T-cell (primary cell): ENCODE data around the gene NT5DC3. TPM values are rescaled to one million over a fixed set of nuclear protein-coding genes. Genes with fewer than 3 reads are reported as not detected.

Source experiments
- ATAC-seq, 4 experiments: fragments of 200-7000 bp in 3 of 4; fragments of 150-1000 bp in 1 of 4; cut with Tn5 transposase; replicated peaks in 1 of 4; 1 replicate in 3 of 4; 2 replicates in 1 of 4; pipeline ENCODE4 v1.10.0; 2021; ENCODE audit warnings: moderate library complexity in 3 of 4, mild to moderate bottlenecking in 2 of 4, moderate number of reproducible peaks in 1 of 4
- CTCF ChIA-PET, 2 donors: fragments of 300-600 bp; sonication (Branson Sonifier 250); formaldehyde crosslinking; loops; one replicate each; lab custom pipeline; 2022; ENCODE audit warnings: antibody characterized with exemption in 2 of 2; lab: Charles Lee
- POLR2A ChIA-PET, 2 donors: fragments of 300-600 bp; sonication (Branson Sonifier 250); formaldehyde crosslinking; loops; one replicate each; lab custom pipeline; 2022; ENCODE audit warnings: antibody characterized with exemption in 2 of 2; lab: Charles Lee
- DNase-seq, 35 experiments: peaks; one replicate each; pipeline versions ENCODE4 v3.0.0 to v3.0.0-alpha.2; 2013 to 2023
- H3K27ac ChIP-seq: one replicate; pipeline ENCODE4 v1.5.1; 2013; ENCODE audit warnings: low read length
- H3K27me3 ChIP-seq, 2 experiments: replicated peaks in 1 of 2; 1 replicate in 1 of 2; 2 replicates in 1 of 2; pipeline versions ENCODE4 v1.6.1 to v1.7.0; 2013; ENCODE audit warnings: low read length in 1 of 2, mixed read lengths in 1 of 2; ENCODE audit not compliant: control insufficient read depth in 2 of 2, insufficient read depth in 2 of 2; ENCODE audit errors: extremely low read depth in 1 of 2
- H3K36me3 ChIP-seq, 2 donors: 1 replicate in 1 of 2; 2 replicates in 1 of 2; pipeline versions ENCODE4 v1.6.1 to v1.7.0; 2013; ENCODE audit warnings: low read length in 1 of 2; ENCODE audit not compliant: control insufficient read depth in 2 of 2, insufficient read depth in 1 of 2; ENCODE audit errors: extremely low read depth in 1 of 2
- H3K4me1 ChIP-seq, 2 experiments: 1 replicate in 1 of 2; 2 replicates in 1 of 2; pipeline versions ENCODE4 v1.6.1 to v1.7.0; 2013; ENCODE audit warnings: low read length in 2 of 2, mixed read lengths in 1 of 2; ENCODE audit not compliant: insufficient read depth in 2 of 2, control insufficient read depth in 1 of 2; ENCODE audit errors: extremely low read depth in 1 of 2
- H3K4me3 ChIP-seq, 2 donors: 1 replicate in 1 of 2; 2 replicates in 1 of 2; pipeline versions ENCODE4 v1.5.1 to v1.7.0; 2013; ENCODE audit warnings: mild to moderate bottlenecking in 2 of 2, low read length in 1 of 2, moderate library complexity in 1 of 2; ENCODE audit not compliant: control insufficient read depth in 1 of 2; ENCODE audit errors: extremely low read depth in 1 of 2
- H3K9me3 ChIP-seq: 2 replicates; pipeline ENCODE4 v1.7.0; 2013
- H3K27ac Mint-ChIP-seq, 2 donors: one replicate each; pipeline ENCODE4 v1.8.0; 2020 to 2021; ENCODE audit warnings: mild to moderate bottlenecking in 2 of 2, mixed read lengths in 2 of 2
- H3K27me3 Mint-ChIP-seq, 2 donors: one replicate each; pipeline ENCODE4 v1.8.0; 2021 to 2022; ENCODE audit warnings: mixed read lengths in 2 of 2
- H3K36me3 Mint-ChIP-seq: one replicate; pipeline ENCODE4 v1.8.0; 2021; ENCODE audit warnings: mixed read lengths
- H3K4me1 Mint-ChIP-seq, 3 donors: one replicate each; pipeline ENCODE4 v1.8.0; 2020 to 2022; ENCODE audit warnings: mixed read lengths in 3 of 3, mild to moderate bottlenecking in 1 of 3
- H3K4me3 Mint-ChIP-seq, 3 donors: one replicate each; pipeline ENCODE4 v1.8.0; 2020 to 2022; ENCODE audit warnings: mild to moderate bottlenecking in 3 of 3, mixed read lengths in 3 of 3, moderate library complexity in 3 of 3
- H3K9me3 Mint-ChIP-seq, 3 donors: one replicate each; pipeline ENCODE4 v1.8.0; 2020 to 2022; ENCODE audit warnings: mixed read lengths in 3 of 3
- WGBS: methylation state at CpG from one replicate; pipeline ENCODE4 v1.1.5; 2013; ENCODE audit warnings: missing lambda C conversion rate; ENCODE audit not compliant: insufficient coverage; 5-methylcytosine and 5-hydroxymethylcytosine counted together
- total RNA-seq, 35 experiments: library from RNA in 6 of 35; stranded (reverse) in 6 of 35; fragments of 120-200 nt in 1 of 35; gene quantifications; one replicate each; pipeline versions ENCODE4 v1.2.1 to v1.2.4 and lab custom pipeline; 2013 to 2026

Gene NT5DC3
- total RNA-seq, 5 donors from 2014 or later (not counting 1 experiment from before 2014, with no cell fraction given) = 4.2 to 7.4 (median 6.3) TPM

DNA sequence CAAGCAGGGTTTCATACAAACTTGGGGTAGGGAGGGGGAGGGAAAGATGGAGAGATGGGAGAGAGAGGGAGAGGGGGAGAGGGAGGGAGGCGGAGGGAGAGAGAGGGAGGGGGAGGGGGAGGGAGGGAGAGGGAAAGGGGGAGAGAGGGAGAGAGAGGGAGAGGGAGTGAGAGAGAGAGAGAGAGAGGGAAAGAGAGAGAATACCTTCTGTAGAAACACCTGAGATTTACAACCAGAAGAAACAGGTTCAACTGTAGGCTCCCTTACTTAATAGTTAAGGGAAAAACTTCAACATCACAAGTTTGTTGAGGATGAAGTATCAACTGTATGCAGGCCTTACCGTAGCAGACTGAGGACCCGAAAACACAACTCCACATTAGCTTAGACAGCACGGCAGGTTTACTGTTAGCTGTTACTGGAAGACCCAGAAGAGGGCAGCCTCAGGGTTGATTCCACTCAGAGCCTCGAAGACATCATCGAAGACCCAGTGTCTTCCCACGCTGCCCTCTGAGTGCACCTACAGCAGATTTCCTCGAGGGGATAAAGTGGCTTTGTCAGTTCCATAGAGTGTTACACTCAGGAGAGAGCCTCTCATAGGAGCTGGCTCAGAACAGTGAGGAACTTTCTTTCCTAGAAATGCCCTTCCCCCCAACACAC lies 72.4 kb downstream of the NT5DC3 start:
- ATAC-seq (no peak), DNase-seq (no peak)
- CTCF ChIA-PET = no interaction called here
- Histone ChIP-seq H3K9me3 (no peaks in the 10 kb centered on the region), H3K27ac (no peak overlapping the region), H3K4me1 (no peaks in the 10 kb centered on the region), H3K27me3 (no peaks in the 10 kb centered on the region), H3K36me3 (no peaks in the 10 kb centered on the region), H3K4me3 (no peak overlapping the region)
- H3K4me1 Mint-ChIP-seq = no peaks in the 10 kb centered on the region
- no peaks in the 10 kb centered on the region for H3K27me3 Mint-ChIP-seq
- H3K27ac Mint-ChIP-seq = no peak overlapping the region
- WGBS = 85% methylated on average over 6 of the region's 8 CpGs
- POLR2A ChIA-PET = no interaction called here
- H3K36me3 Mint-ChIP-seq = peaks cover 21% of the 10 kb centered on the region
- no peaks in the 10 kb centered on the region for H3K9me3 Mint-ChIP-seq
- no peak overlapping the region for H3K4me3 Mint-ChIP-seq

- Mint-ChIP-seq H3K27ac (no peak overlapping the region), H3K9me3 (no peaks in the 10 kb centered on the region), H3K4me3 (no peak overlapping the region), H3K36me3 (peaks cover 28% of the 10 kb centered on the region), H3K27me3 (no peaks in the 10 kb centered on the region), H3K4me1 (no peaks in the 10 kb centered on the region)
- ATAC-seq (no peak), DNase-seq (no peak)
- H3K9me3 ChIP-seq = no peaks in the 10 kb centered on the region
- POLR2A ChIA-PET = interaction anchor here in 1 of 2 donors (0.6 kb wide), 1 partner anchor 1735 kb away, joined by 3 read pairs; no protein-coding TSS in a partner anchor
- WGBS = 100% methylated on average over 2 of the region's 6 CpGs
- no peaks in the 10 kb centered on the region for H3K4me1 ChIP-seq
- no peaks in the 10 kb centered on the region for H3K27me3 ChIP-seq
- CTCF ChIA-PET = no interaction called here
- no peaks in the 10 kb centered on the region for H3K36me3 ChIP-seq
- no peak overlapping the region for H3K4me3 ChIP-seq
- no peak overlapping the region for H3K27ac ChIP-seq
Measured at GRCh38 chr12:103766028-103766427, 75.0 kb downstream of the NT5DC3 start.

DNA sequence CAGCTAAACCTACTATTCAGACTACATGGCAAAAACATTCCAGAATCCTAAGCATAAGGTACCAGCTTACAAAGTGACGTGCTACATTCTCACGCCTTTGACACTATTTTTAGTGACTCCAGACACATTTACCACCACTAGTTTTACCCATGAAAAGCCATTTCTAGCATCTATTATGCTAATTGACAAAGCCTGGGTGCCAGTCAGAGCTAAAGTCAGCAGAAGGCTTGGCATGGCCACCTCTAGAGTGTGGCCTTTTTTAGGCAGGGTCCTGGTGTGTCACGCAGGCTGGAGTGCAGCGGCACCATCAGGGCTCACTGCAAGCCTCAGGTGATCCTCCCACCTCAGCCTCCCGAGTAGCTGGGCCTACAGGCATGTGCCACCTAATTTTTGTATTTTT lies 75.7 kb downstream of the NT5DC3 start:
- Mint-ChIP-seq H3K4me3 (no peak overlapping the region), H3K9me3 (no peaks in the 10 kb centered on the region)
- H3K36me3 ChIP-seq = no peaks in the 10 kb centered on the region

GRCh38 chr12:103762473-103762872 lies 78.6 kb downstream of the NT5DC3 start:
- Histone ChIP-seq H3K4me3 (no peak overlapping the region), H3K9me3 (no peaks in the 10 kb centered on the region), H3K27me3 (no peaks in the 10 kb centered on the region), H3K36me3 (no peaks in the 10 kb centered on the region), H3K4me1 (no peaks in the 10 kb centered on the region), H3K27ac (no peak overlapping the region)
- CTCF ChIA-PET = no interaction called here
- 96% methylated on average over 5 of the region's 5 CpGs for whole genome bisulfite sequencing
- Mint-ChIP-seq H3K27ac (no peak overlapping the region), H3K4me3 (no peak overlapping the region), H3K9me3 (no peaks in the 10 kb centered on the region), H3K4me1 (no peaks in the 10 kb centered on the region), H3K36me3 (peaks cover 25% of the 10 kb centered on the region), H3K27me3 (no peaks in the 10 kb centered on the region)
- DNase-seq (no peak), ATAC-seq (no peak)
- POLR2A ChIA-PET = no interaction called here

More for the DNA sequence above, 75.7 kb downstream of the NT5DC3 start:
- Histone ChIP-seq H3K4me3 (no peak overlapping the region), H3K9me3 (no peaks in the 10 kb centered on the region), H3K27ac (no peak overlapping the region), H3K27me3 (no peaks in the 10 kb centered on the region), H3K4me1 (no peaks in the 10 kb centered on the region)
- ATAC-seq (no peak), DNase-seq (no peak)
- peaks cover 25% of the 10 kb centered on the region for H3K36me3 Mint-ChIP-seq
- ChIA-PET CTCF (no interaction called here), POLR2A (interaction anchor here in 1 of 2 donors (0.6 kb wide), 1 partner anchor 47 kb away, joined by 8 read pairs; no protein-coding TSS in a partner anchor)
- 97% methylated on average over 5 of the region's 5 CpGs for WGBS
- no peaks in the 10 kb centered on the region for H3K27me3 Mint-ChIP-seq
- no peaks in the 10 kb centered on the region for H3K4me1 Mint-ChIP-seq
- H3K27ac Mint-ChIP-seq = no peak overlapping the region

DNA sequence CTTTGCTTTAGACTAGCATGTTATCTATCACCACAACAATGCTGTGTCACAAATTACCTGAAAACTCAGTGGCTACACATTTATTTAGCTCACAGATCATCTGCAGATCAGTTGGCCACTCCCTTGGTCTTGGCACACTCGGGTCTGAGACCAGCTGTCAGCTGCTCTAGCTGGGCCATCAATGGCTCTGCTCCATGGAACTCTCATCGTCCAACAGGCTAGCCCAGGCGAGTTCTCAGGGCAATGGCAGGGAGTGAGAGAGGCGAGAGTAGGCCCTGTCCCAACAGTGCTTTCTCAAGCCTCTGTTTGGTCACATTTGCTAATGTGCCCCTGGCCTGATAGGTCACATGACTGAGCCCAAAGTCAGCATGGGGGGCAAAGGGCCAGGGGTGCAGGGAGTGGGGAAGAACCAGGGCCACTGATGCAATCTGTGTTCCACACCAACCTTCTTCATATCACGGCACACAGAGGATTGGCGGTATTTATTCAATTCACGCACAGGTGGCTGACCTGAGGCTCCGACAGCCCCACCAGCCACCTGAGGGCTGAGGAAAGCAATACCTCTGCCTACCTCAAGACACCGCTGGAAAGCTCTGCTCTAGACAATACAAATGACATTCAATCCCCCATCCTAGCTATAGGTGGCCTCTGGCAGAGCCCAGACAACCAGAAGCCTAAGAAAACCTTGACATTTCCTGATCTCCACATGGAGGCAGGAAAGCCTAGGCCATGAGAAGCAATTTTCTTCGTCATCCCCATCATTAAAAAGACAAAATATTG lies 82.5 kb downstream of the NT5DC3 start:
- H3K27me3 ChIP-seq = no peaks in the 10 kb centered on the region
- H3K36me3 ChIP-seq = no peaks in the 10 kb centered on the region
- DNase-seq (no peak), ATAC-seq (no peak)
- CTCF ChIA-PET = no interaction called here
- no peak overlapping the region for H3K4me3 ChIP-seq
- no peaks in the 10 kb centered on the region for H3K27me3 Mint-ChIP-seq
- H3K4me1 ChIP-seq = no peaks in the 10 kb centered on the region
- no peaks in the 10 kb centered on the region for H3K4me1 Mint-ChIP-seq
- no peaks in the 10 kb centered on the region for H3K9me3 ChIP-seq
- H3K27ac Mint-ChIP-seq = no peak overlapping the region
- H3K27ac ChIP-seq = no peak overlapping the region
- no peak overlapping the region for H3K4me3 Mint-ChIP-seq
- H3K36me3 Mint-ChIP-seq = peaks cover 12% of the 10 kb centered on the region
- POLR2A ChIA-PET = no interaction called here
- WGBS = 86% methylated on average over 9 of the region's 10 CpGs
- no peaks in the 10 kb centered on the region for H3K9me3 Mint-ChIP-seq

GRCh38 chr12:103757248-103757647 lies 83.8 kb downstream of the NT5DC3 start:
- H3K27ac ChIP-seq = no peak overlapping the region
- Mint-ChIP-seq H3K4me1 (no peaks in the 10 kb centered on the region), H3K36me3 (peaks cover 3% of the 10 kb centered on the region), H3K27me3 (no peaks in the 10 kb centered on the region), H3K9me3 (no peaks in the 10 kb centered on the region), H3K4me3 (no peak overlapping the region), H3K27ac (no peak overlapping the region)
- DNase-seq = no peak
- no peaks in the 10 kb centered on the region for H3K4me1 ChIP-seq
- ATAC-seq = no peak
- no peak overlapping the region for H3K4me3 ChIP-seq
- H3K27me3 ChIP-seq = no peaks in the 10 kb centered on the region
- 70% methylated on average over 1 of the region's 1 CpG for WGBS
- no peaks in the 10 kb centered on the region for H3K9me3 ChIP-seq
- ChIA-PET POLR2A (no interaction called here), CTCF (interaction anchor here in 1 of 2 donors (0.6 kb wide), 1 partner anchor 32 kb away, joined by 3 read pairs; no protein-coding TSS in a partner anchor)
- H3K36me3 ChIP-seq = no peaks in the 10 kb centered on the region
